Fibroblast of skin of back (primary cell): ENCODE data around the gene FHDC1. TPM values are rescaled to one million over a fixed set of nuclear protein-coding genes. Genes with fewer than 3 reads are reported as not detected.
A peak's percentile ranks its signal among the peaks of the same experiment; 100 is the strongest.
"Not testable (repeated sequence)": the region's sequence is repeated elsewhere in the genome, so short reads cannot be mapped to it uniquely, and the experiment has no call there.

Experiments used
- DNase-seq: peaks from one replicate; pipeline ENCODE4 v3.0.0-alpha.2; 2013
- polyA plus RNA-seq, 2 experiments: library from polyadenylated mRNA; unstranded; fragments of 120-200 nt; gene quantifications; one replicate each; pipeline ENCODE4 v1.2.1, GENCODE V29; 2013; ENCODE audit not compliant: insufficient read length in 2 of 2

FHDC1 gene, protein sequence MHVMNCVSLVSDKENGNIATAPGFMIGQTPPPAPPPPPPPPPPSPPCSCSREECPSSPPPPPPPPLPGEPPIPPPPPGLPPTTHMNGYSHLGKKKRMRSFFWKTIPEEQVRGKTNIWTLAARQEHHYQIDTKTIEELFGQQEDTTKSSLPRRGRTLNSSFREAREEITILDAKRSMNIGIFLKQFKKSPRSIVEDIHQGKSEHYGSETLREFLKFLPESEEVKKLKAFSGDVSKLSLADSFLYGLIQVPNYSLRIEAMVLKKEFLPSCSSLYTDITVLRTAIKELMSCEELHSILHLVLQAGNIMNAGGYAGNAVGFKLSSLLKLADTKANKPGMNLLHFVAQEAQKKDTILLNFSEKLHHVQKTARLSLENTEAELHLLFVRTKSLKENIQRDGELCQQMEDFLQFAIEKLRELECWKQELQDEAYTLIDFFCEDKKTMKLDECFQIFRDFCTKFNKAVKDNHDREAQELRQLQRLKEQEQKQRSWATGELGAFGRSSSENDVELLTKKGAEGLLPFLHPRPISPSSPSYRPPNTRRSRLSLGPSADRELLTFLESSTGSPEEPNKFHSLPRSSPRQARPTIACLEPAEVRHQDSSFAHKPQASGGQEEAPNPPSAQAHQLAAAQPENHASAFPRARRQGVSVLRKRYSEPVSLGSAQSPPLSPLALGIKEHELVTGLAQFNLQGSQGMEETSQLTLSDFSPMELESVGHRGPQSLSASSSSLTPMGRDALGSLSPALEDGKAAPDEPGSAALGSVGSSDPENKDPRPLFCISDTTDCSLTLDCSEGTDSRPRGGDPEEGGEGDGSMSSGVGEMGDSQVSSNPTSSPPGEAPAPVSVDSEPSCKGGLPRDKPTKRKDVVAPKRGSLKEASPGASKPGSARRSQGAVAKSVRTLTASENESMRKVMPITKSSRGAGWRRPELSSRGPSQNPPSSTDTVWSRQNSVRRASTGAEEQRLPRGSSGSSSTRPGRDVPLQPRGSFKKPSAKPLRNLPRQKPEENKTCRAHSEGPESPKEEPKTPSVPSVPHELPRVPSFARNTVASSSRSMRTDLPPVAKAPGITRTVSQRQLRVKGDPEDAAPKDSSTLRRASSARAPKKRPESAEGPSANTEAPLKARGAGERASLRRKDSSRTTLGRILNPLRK
- 0.23 TPM for polyA plus RNA-seq (2013, experiment 1 of 2; ENCODE audit: insufficient read length)
- 0.50 TPM for polyA plus RNA-seq (2013, experiment 2 of 2; ENCODE audit: insufficient read length)

DNA sequence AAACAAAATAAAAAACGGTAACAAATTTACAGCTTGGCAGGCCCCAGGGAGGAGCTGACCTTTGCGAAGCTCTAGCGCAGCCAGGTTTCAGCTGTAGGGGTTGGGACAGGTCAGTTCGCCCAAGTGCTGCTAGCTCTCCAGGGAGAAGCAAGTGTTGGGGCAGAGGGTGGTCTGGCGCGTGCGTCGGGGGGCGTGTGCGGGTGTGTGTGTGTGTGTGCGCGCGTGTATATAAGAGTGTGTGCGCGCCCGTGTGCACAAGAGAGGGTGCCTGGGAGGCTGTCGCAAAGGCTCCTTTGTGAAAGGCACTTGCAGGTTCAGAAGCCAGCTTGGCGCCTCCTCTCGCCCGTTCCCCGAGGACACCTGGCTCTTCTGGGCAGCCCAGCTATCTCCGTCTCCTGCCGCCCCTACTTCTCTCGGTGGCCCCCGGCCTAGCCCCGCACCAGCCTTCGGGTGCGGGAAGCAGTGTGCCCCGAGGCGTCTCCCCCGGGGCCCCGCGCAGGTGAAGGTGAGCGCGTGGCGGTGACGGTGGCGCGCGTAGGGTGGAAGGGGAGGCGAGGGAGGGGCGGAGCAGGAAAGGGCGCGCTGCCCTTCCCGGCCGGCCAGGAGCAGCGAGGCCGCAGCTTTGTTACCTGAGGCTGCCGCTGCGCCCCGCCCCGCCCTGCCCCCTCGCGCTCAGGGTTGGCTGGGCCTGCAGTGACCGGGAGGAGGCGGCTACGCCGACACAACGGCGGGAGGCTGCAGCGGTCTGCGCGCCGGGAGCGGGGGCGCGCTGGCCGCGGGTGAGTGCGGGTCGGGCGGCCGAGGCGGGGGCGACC is at the start of gene FHDC1:
FHDC1 (plus strand) TSS at position 693 of the 815 bp plus-strand sequence. CDS start 6,735 bp downstream, outside the sequence.
- no peak for DNase-seq

DNA sequence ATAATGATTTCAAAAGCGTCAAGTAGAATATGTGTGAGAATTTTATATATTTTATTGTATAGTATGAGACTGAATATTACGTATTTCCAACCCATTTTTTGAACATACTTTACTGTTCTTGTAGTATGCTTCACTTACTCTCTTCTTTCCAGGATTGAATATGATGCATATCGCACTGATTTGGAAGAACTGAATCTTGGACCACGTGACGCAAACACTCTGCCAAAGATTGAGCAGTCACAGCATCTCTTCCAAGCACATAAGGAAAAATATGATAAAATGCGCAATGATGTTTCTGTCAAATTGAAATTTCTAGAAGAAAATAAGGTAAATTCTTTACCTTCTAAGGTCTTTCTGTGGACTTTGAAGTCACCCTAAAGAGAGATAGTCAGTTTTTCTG is 48.1 kb upstream of the FHDC1 start:
- DNase-seq = no peak

DNA sequence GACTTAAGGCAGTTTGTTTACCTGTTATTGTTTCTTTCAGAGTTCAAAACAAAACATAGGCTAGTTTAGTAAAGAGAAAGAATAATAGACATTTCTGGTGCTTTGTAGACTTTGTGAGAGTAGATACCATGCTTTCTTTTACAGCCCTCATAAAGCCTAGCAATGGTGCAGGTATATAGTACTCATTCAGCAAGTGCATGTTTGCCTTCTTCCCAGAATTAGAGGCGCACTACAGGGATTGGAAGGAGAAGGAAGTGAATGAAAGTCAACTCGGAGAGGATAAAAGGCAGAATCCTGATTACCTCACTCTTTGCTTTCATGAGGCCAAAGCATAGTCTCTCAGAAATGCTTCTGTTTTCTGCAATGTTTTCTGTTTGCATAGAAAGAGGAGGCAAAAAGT is 43.1 kb upstream of the FHDC1 start:
- DNase-seq = no peak

DNA sequence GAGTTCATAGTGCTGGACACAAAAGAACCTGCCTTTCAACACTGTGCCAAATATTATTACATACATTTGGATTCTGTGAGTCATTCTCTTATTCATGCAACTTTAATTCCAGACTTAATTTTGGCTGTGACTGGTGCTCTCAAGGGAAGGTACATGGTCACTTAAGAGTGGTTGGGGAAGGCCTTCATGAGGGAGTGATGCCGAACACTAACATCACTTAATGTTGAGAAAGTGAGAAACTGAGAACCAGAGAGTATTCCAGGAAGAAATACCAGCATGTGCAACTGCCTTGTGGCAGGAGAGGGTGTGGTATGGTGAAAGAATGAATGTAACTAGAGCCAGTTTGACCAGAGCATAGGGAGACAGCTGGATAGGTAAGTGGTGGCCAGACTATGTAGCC is 41.5 kb upstream of the FHDC1 start:
- DNase-seq = peak; percentile 81

DNA sequence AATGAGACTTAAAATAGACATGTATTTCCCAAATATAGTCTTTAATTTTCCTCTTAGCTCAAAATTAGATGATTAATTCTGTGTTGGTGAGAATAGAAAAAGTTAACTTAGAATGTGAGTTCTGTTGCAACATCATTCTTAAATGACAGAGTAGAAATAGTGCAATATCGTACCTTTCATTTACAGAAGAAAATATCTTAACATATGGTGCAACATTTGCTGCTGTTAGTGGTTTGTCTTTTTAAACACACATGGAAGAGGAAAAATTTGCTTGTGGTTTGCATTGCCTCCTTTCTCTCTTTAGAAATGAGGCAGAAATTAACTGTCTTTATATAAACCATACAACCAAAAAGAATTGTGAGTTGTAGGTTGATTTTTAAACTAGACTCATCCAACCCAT is 39.3 kb upstream of the FHDC1 start:
- DNase-seq = no peak

DNA sequence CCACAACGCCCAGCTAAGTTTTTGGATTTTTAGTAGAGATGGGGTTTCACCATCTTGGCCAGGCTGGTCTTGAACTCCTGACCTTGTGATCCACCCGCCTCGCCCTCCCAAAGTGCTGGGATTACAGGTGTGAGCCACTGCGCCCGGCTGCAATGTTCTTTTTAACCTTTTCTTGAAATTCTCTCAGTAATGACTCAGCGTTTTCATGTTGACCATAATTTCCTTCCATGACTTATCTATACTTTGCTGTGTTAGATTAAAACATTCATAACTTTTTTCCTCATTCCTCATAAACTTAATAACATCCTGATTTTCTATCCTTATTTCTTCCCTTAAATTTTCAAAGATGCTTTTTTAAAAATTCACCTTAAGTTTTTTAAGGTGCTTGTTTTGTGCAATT is 38.0 kb upstream of the FHDC1 start:
- DNase-seq = not testable (repeated sequence)

DNA sequence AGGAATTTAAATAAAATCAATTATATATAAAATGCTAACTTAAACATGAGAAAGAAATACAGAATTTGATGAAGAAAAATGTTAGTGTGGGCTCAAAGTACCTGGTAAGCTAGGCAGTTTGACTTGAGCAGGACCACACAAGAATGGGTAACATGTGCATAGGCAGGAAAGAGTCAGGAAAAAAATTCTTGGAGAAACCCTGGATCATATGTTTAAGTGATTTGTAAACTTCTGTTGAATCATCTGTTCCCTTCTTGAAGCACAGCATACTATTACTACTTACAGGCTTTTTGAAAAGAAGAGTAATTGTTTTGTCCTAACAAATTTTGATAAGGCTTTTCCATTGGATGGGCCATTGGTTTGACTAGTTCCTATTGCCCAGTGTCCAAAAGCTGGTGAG is 37.5 kb upstream of the FHDC1 start:
- DNase-seq = no peak

DNA sequence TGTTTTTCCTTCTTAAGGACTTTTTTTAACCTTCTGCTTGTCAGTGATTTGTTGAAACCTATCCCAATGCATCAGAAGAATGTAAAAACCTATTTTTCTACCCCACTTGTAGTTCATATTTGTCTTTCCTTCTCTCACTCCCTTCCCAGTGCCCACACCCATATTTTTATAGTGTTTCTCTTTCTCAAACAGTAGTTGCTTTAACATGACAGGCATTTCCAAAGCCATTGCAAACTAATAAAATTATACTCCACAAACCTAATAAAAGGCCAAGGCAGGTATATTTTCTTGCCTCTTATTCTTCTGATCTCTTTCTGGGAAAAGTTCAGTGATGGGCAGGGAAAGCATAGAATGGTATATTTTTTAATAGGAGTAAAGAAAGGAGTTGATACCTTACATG is 35.7 kb upstream of the FHDC1 start:
- no peak for DNase-seq

DNA sequence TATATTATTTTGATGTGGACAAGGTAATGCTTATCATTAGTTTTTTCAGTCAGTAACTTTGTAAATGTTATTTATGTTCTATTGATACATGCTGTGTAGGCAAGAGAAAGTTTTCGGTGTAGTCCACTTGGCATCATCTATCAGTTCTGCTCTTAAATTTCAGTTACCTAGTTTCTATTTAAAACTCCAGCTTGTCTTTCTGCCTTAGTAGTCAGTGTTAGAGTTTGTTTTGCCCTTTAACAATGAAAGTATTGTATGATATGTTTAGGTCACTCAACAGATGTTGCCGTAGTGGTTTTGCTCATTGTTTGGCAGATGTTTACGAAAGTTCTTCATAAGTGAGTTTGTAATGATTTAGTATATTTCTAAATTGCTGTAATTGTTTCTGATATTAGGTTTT is 34.9 kb upstream of the FHDC1 start:
- DNase-seq = no peak

DNA sequence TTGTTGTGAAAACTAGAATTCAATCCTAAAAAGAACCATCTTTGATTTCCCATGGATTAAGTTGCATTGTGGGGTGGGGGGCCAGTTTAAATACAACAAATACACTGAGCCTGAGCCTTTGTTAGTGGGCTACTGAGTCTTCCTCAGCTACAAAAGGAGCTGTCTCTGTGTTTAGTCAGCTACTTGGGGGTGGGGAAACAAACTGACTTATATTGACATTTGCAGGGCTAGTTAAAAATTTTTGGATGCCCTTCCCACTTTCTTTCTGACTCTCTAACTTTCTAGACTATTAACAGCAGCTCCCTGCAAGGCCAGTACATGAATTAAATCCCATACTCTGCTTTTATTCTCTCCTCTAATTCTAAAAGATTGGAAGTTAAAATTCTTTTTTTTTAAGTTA is 32.5 kb upstream of the FHDC1 start:
- DNase-seq = no peak

DNA sequence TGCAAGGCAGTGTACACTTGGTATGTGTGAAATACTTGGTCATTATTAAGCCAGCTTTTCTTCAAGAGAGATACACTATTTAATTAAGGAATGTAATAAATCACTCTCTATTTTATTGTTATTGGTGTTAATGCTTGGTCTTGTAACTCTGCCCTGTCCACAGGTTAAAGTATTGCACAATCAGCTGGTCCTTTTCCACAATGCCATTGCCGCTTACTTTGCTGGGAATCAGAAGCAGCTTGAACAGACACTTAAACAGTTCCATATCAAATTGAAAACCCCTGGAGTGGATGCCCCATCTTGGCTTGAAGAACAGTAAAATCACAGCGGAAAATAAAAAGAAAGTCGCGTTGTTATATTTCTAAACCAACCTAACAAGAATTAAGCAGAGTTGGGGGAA is 26.2 kb upstream of the FHDC1 start:
- DNase-seq = no peak

DNA sequence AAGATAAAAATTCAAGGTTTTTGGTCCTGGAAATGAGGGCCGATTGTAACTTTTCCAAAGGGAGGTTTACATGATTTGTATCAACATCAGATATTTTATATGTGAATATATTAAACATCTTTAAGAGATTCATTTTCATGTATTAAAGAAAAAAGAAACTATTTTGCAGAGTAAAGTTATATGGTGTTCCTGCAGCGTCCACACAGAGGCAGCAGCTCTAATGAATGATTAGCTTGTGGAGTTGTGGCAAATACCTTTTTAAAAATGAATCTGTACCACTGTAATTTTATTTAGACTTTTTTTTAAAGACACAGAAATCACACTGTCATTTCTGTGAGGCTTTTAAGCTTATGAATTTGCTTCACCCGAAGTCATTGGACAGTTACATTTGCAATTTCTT is 25.6 kb upstream of the FHDC1 start:
- no peak for DNase-seq

DNA sequence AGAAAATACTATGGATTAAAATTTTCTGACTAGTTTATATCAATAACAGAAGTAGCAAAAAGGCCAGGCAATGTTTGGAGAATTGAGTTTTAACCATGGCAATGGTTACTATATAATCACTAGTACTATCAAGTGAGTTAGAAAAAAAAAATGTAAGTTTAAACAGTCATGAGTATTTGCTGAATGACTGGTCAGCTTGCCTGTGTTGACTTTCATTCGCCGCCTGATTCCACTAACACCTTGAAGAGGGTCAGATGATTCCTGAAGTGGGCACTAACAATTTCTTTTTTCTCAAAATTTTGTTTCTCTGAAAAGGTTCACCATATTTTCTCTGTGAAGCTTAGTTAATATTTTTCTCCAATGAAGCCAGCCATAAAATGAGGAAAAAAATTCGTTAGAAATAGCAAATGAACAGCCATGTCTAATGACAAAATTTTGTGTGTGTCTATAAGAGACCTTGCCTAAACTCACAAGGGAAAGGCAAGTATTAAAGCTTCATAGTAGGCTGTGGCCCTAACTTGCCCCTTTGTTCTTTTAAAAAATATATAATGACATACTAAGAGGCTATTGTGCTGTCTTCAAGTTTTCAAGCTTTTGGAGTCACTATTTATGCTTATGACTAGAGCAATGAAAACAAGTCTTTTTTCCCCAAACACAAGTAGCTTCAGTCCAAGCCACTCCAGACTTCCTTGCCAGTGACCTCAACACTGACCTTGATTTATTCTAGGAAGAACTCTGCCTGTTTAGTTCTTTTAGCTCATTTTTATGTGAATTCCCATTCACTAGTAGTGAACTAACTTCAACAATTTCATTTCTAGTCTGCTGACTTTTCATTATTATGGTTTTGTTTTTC is 18.4 kb upstream of the FHDC1 start:
- DNase-seq = no peak

DNA sequence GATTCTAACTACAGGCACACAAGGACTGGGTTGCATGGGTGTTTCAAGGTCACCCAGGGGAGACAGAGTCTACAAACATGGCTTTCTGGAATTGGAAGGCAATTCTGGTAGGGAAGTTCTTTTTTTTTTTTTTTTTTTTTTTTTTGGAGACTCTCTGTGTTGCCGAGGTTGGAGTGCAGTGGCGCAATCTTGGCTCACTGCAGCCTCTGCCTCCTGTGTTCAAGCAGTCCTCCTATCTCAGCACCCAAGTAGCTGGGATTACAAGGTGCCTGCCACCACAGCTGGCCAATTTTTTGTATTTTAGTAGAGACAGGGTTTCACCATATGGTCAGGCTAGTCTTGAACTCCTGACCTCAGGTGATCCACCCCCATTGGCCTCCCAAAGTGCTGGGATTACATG is 16.3 kb upstream of the FHDC1 start:
- DNase-seq = no peak

DNA sequence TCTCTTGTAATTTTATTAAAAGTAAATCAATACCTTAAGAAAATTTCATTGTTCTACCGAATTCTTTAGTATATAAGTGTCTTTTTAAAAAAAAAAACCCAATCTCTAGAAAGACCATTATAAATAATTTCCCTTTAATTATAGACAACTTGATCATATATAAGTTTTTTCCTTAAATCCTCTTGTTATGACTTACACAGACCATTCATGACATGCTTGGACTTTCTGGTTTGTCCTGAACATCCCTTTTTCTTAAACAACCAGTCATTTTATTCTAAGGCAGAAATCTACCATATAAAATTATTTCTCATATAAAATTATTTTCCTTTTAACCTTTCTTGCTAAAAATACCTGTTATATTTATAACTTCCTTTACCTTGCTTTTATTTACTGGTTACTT is 15.4 kb upstream of the FHDC1 start:
- peak; percentile 10 for DNase-seq

DNA sequence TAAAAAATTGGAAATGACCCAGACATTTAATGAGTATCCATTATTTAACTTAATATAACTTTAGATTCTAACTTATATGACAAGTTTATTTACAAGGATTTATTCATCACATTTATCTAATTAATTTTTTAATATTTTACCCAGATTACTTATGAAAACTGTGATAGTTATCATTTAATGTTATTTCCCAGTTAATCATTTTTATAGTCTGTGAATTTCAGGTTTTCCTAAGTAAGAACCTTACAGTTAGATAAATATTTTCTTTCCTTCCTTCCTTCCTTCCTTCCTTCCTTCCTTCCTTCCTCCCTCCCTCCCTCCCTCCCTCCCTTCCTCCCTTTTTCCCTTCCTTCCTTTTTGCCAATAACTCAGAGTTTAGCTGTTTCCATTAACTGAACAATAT is 14.8 kb upstream of the FHDC1 start:
- DNase-seq = no peak

DNA sequence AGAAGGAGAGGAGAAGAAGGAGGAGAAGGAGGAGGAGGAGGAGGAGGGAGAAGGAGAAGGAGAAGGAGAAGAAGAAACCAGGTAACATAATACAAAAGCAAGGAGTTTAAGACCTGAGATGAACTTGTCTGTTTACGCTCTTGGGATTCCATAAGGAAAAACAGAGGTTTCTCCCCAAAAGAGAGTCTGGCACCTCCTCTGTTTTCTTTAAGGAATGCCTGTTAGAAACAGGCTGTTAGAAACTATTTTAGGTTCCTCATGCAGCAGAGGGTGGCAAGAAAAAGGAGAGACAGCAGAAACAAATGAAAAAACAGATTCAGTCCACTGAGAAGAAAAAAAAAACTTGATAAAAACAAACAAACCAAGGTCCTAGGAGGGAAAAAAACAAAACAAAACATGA is 10.3 kb upstream of the FHDC1 start:
- DNase-seq = no peak

DNA sequence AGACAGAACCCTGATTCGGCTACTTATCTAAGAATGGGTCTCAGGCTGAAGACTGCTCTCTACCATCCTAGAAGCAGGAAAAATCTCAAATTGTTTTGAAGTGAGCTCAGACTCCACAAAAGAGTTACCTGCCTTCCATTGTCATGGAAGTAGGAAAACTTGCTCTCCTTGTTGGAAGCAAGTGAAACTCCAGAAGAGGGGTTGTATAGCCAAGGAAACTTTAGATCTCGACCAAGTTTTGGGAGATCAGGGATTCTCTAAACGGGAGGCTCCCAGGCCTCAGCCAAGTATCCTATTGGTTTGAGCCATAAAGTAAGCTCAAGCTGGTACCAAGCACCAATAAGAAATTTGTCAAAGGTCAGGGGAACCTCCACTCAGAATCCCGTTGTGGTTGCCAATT is 9.2 kb upstream of the FHDC1 start:
- no peak for DNase-seq

DNA sequence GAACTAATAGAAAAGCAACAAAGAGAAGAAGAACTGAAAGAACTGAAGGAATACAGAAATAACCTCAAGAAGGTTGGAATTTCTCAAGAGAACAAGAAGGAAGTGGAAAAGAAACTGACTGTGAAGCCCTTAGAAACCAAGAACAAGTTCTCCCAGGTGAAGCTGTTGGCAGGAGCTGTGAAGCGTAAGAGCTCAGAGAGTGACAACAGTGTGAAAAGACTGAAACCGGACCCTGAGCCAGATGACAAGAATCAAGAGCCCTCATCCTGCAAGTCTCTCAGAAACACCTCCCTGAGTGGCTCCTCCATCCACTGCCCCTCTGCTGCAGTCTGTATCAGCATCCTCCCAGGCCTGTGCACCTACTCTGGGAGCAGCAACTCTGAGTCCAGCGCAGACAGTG is 8.4 kb upstream of the FHDC1 start:
- no peak for DNase-seq

DNA sequence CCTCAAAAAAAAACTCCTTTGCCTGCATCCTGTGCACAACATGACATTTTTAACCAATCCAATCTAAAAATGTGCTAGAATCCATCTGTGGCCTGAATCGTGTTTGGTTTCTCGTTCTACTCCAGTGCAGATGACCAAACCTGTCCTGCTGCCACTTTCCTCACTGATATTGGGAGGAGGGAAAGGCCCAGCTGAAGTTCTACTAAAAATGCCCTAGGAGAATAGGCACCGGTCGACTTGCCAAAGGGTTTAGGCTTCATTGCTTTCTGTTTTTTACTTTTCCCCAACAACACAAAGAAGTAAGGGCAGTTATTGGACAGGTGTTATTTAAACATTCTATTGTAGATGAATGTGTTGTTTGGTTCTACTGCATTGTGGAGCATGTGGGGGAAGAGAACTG is 7.8 kb upstream of the FHDC1 start:
- no peak for DNase-seq

DNA sequence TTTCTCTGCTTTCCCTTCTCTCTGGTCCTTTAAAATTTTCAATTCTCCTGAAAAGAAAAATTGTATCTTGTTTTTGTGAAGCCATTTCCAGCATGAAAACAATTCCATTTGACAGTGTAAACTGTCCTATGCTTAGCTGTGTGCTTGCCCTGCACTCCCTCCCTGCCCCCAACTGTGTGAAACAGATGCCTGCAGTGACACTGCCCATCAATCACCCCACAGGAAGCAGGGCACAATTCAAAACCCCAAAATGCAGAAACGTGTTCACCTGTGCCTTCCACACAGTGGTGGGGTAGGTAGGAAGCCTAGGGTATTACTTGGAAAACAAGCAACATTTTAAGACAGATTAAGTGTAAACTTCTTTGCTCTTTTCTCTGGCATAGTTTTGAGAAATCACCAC is 6.2 kb upstream of the FHDC1 start:
- no peak for DNase-seq
